Forelimb muscle (tissue), 1 donor: ENCODE measurements around the gene TMPRSS11D. TPM values are rescaled to one million over a fixed set of nuclear protein-coding genes. Genes with fewer than 3 reads are reported as not detected.

Experiments
- polyA plus RNA-seq: library from polyadenylated mRNA; unstranded; fragments of 120-200 nt; gene quantifications from one replicate; pipeline ENCODE4 v1.2.1, GENCODE V29; 2013; ENCODE audit not compliant: insufficient read length

TMPRSS11D gene
- polyA plus RNA-seq, 1 donor, result 0.19 TPM

Other genes with a start within 250 kb of the TMPRSS11D start
- gene UBA6, start 182.8 kb downstream of the TMPRSS11D start, polyA plus RNA-seq, result 48.7 TPM
- gene GNRHR, start 129.6 kb downstream of the TMPRSS11D start, polyA plus RNA-seq, result 0.52 TPM
- gene TMPRSS11A, start 79.5 kb upstream of the TMPRSS11D start, polyA plus RNA-seq, result 0.05 TPM
- gene TMPRSS11F, start 245.9 kb upstream of the TMPRSS11D start, polyA plus RNA-seq, result 0.06 TPM